HPDE6-E6E7 (cell line): ENCODE measurements around the gene MEX3A.
"Not testable (repeated sequence)": the region's sequence is repeated elsewhere in the genome, so short reads cannot be mapped to it uniquely, and the experiment has no call there.

Source experiments
- DNase-seq: peaks from one replicate; pipeline ENCODE4 v3.0.0; 2011; ENCODE audit warnings: missing footprints; ENCODE audit errors: extremely low spot score

MEX3A gene, protein sequence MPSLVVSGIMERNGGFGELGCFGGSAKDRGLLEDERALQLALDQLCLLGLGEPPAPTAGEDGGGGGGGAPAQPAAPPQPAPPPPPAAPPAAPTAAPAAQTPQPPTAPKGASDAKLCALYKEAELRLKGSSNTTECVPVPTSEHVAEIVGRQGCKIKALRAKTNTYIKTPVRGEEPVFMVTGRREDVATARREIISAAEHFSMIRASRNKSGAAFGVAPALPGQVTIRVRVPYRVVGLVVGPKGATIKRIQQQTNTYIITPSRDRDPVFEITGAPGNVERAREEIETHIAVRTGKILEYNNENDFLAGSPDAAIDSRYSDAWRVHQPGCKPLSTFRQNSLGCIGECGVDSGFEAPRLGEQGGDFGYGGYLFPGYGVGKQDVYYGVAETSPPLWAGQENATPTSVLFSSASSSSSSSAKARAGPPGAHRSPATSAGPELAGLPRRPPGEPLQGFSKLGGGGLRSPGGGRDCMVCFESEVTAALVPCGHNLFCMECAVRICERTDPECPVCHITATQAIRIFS

DNA sequence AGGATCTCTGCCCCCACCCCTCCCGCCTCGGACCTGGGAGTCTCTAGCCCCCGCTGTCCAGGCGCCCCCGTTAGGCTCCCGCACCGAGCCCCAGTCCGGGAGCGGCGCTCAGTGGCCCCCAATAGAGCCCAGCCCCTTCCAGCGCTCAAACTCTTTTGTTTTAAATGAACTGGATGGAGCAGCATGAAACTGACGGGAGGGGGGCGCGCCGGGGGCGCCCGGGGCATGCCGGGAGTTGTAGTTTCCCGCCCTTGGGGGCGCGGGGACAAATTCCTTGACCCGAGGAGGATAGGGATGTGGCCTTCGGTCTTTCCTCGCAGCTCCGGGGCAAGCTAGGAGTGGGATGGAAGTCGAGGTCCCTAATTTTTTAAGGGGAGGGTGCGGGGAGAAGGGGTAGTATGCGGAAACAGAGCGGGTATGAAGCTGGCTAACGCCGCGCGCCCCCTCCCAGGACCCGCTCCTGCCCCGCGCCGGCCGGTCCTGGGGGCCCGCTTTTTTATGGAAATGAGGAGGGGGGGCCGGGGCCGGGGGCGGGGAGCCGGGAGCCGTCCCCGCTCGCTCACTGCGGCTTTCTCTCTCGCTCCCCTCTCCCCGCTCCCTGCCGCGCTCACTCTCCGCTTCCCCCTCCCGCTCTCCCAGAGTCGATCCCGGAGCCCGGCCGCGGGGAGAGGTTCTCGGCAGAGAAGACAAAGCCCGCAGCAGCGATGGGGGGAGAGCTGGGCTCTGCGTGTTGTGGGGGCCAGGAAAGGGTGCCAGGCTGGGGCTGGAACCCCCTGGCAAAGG, at the start of gene MEX3A:
Gene MEX3A, minus strand, starts transcription at position 157 of the 783 bp plus-strand sequence. CDS start 467 bp downstream, outside the sequence.
- DNase-seq: no peak

- DNase-seq: no peak
These were observed 48.3 kb upstream of the MEX3A start for GRCh38 chr1:156130578-156130942.

DNA sequence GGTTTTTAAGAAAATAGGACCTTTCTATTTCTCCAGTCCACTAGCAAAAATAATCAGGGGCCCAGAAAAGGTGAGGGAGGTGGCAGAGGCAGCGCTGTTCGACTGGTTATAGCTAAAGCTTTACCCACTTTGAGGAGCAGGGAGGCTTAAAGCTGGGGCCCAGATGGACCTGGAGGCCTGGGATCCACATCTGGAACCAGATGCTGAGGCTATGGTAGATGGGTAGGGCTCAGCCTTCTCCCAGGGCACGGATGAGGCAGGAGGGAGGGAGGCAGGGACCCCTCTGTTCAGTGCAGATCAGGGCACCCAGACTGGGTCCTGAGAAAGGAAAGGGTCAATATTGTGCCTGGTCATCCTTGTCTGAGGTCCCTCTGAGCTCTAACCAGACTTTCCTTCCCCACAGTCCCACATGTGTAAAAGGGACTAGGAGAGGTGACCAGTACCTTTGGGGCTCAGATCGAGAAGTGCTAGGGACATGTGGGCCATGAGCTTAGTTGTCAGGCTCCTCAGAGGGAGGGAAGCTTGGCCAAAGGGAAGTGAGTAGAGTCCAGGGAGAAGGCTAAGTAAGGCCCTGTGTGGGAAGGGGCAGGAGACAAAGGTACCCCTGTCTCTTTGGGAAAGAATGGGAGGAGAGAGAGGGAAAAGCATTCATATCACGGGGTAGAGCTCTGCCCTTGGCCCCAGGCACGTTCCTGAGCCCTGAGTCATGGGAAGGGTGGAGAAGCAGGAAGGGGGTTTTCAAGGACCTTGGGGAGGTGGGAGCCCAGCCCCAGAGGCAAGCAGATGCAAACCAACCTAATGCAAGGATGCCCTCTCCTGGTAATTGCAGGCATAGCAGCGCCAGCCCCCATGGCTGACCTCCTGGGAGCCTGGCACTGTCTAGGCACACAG, 47.7 kb upstream of the MEX3A start:
- peak; percentile 78 for DNase-seq

DNA sequence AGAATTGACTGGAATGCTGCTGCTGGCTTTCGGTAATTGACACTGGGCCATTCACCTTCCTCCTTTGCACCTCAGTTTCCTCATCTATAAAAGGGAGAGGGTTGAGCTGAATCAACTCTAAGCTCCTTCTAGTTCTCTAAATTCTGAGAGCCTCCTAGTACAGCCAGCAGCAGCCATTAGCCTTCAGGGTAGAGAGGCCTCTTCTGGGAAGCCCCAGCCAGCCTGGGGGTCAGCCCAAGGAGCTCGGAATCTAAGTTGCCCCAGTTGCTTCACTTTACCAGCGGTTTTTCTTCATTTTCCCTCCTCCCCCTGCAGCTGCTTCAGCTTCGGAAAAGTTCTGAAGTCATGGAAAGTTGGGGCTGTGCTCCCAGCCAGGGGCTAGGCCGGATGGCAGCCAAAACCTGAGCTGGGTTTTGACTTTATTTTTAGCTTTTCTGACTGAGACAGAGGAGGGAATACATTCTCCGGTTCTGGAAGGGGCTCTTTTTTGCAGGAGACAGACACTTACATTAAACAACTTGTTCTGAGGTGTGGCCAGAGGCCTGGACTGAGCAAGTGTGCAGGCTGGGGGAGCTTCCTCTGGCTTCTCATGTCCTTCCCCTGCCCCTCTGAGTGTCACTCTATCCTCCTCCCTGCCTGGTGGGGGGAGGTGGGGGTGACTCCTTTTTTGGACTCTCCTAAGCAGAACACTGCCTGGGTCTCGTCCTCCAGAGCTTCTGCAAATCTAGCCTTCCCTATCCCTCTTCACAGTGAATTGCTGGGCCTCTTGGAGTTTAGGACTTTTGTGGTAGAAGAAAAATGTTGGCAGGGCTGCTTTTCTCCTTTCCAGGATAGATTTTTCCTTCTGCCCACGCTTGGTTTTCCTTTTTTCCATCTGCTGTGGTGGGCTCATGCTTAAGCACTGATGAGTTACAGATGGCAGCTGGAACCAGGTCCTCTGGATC, 46.7 kb upstream of the MEX3A start:
- DNase-seq: no peak

DNA sequence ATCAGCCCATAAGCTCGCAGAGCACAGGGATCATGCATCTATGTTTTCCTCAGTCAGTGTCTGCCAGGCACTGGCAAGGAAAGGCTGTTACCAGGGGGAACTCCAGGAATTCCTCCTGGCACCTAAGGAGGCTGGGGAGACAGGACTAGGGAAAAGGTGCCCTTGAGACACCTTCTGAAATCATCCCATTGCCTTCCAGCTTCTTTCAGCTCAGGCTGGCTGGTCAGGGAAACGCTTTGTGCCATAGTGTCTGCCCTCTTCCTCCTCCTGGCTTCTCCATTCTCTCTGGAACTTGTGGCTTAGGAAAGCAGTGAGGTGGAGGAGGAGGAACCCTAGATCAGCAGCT, 46.0 kb upstream of the MEX3A start:
- DNase-seq: no peak

- DNase-seq: no peak
These were observed 44.6 kb upstream of the MEX3A start for GRCh38 chr1:156126630-156127534.

DNA sequence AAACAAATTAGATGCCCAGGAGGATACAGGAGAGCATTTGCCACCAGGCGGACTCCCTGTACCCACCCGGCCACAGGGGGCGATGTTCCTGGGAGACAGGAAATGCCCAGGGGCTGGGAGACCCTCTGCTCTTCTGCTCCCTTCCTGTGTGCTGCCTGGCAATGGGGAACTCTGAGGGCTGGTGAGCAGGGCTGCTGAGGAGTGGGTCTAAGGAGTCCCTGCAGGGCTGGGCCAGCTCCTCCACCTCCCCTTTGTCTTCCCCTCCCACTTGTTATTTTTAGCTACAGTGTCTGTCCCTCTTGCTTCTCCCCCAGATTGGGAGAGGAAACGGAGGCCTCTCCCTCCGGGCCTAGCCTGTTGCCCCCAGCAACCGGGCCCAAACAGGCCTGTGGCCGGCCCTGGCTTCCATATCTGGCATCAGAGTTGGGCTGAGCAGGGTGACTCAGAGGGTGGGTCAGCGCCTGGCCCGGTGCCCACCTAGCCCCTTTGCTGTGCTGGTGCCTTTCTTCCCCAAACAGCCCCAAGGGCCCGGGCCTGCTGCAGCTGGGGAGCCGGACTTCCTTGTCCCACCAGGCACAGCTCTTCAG, 43.9 kb upstream of the MEX3A start:
- DNase-seq: peak; percentile 64

GRCh38 chr1:156125544-156125943, 43.3 kb upstream of the MEX3A start:
- DNase-seq: not testable (repeated sequence)

GRCh38 chr1:156124557-156125483, 42.6 kb upstream of the MEX3A start:
- no peak for DNase-seq

- peak; percentile 71 for DNase-seq
These were observed 41.3 kb upstream of the MEX3A start for GRCh38 chr1:156123356-156124196.

DNA sequence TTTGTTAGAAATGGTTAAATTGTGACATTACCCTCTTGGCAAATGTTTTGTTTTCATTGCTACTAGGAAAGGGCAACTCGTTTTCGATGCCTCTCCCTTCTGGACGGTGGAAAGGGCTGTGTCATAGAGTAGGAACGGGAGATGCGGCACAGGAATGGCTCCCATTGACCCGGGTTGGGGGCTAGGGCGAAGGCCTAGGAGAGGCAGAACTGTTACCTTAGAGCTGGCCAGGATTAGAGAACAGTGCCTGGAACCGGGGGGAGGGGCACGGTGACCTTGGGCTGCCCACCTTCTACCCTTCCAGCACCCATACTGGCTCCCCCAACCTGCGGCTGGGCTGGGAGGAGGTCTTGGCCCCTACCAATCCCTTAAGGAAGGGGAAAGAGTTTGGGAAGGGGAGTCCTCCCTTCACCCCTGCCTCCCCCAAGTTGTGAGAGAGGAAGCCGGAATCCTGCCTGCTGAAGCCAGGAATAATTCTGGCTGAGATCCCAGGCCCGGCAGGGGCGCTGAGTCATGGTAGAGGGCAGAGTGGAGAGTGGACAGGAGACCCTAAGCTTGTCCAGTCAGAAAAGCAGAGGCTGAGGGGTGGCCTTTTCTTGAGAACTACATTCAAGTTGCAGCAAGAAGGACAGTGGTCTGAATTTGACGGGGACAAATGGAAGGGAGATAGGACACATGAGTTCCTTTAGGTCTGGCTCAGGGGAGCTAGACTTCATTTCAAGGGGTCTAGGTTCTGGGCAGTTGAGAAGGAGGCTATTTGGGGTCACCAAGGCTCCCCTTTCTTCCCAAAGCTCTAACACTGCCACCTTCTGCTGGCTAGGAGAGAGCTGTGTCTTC, 40.5 kb upstream of the MEX3A start:
- DNase-seq: no peak

GRCh38 chr1:156122086-156122485, 39.8 kb upstream of the MEX3A start:
- DNase-seq: no peak

- no peak for DNase-seq
These were observed 39.2 kb upstream of the MEX3A start for GRCh38 chr1:156121457-156121856.

GRCh38 chr1:156121005-156121404, 38.7 kb upstream of the MEX3A start:
- DNase-seq: not testable (repeated sequence)

DNA sequence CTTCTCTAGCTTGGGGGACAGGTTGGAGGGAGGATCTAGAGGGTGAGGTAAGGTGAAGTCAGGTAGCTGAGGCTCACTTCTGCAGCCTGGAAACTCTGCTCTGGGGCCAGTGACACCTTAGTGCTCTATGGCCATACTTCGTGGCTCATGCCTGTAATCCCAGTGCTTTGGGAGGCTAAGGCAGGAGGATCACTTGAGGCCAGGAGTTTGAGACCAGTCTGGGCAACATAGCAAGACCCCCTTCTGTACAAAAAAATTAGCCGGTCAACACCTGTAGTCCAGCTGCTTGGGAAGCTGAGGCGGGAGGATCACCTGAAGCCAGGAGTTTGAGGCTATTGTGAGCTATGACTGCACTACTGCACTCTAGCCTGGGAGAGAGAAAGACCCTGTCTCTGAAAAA, 38.1 kb upstream of the MEX3A start:
- DNase-seq: no peak

DNA sequence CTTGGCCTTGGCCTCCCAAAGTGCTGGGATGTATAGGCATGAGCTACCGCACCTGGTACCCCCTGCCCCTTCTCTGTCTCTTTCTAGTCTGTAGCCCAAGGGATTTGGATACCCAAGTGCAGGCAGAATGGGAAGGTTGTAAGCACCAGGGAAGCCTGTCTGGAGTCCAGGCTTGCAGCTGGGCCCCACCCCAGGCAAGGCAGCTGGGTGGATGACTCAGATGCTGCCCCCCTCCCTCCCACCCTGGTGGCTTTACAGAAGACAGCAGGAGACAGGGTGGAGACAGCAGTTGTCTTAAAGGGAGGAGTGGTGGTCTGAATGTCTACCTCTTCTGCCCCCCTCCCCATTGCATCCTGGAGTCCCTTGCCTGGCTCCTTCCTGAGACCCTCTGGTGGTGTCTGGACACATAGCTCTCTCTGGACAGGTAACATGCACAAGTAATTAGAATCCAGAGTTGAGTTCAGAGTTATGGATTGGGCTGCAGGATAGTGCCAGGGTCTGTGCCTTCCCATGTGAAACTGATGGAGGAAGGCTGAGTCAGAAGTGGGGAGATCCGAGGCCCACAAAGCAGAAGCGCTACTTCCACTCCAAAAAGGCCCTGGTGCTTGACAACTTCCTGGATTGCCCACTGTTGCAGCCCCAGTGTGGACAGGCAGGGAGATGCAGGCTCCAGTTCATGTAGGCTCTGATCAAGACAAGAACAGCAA, 37.4 kb upstream of the MEX3A start:
- DNase-seq: no peak
